H9 (cell line): ENCODE results near the gene MELK. TPM values are rescaled to one million over a fixed set of nuclear protein-coding genes. Genes with fewer than 3 reads are reported as not detected.

ENCODE experiments used
- DNase-seq: peaks from one replicate; pipeline ENCODE4 v3.0.0-alpha.2; 2017
- H2AFZ ChIP-seq: one replicate; pipeline ENCODE4 v1.6.1; 2013; ENCODE audit warnings: mild to moderate bottlenecking, low read length, control low read depth, moderate library complexity
- H2AK5ac ChIP-seq: 2 replicates; pipeline ENCODE4 v1.6.1; 2013; ENCODE audit warnings: low read length, control low read depth, mixed read lengths; ENCODE audit not compliant: insufficient read length
- H2BK120ac ChIP-seq: one replicate; pipeline ENCODE4 v1.6.1; 2013; ENCODE audit warnings: low read depth, mild to moderate bottlenecking, low read length, control low read depth, inconsistent platforms; ENCODE audit not compliant: poor library complexity, severe bottlenecking
- H2BK12ac ChIP-seq: 2 replicates; pipeline ENCODE4 v1.6.1; 2013; ENCODE audit warnings: low read length, control low read depth, mixed read lengths, low read depth; ENCODE audit not compliant: insufficient read length
- H2BK15ac ChIP-seq: 2 replicates; pipeline ENCODE4 v1.6.1; 2013; ENCODE audit warnings: low read depth, low read length, control low read depth
- H2BK20ac ChIP-seq: one replicate; pipeline ENCODE4 v1.6.1; 2013; ENCODE audit warnings: low read depth, mild to moderate bottlenecking, low read length, control low read depth, inconsistent platforms; ENCODE audit not compliant: poor library complexity, severe bottlenecking
- H2BK5ac ChIP-seq: 2 replicates; pipeline ENCODE4 v1.6.1; 2013; ENCODE audit warnings: low read length, control low read depth, mixed read lengths; ENCODE audit not compliant: insufficient read length
- H3K14ac ChIP-seq: 2 replicates; pipeline ENCODE4 v1.6.1; 2013; ENCODE audit warnings: low read length, control low read depth; ENCODE audit not compliant: insufficient read depth
- H3K18ac ChIP-seq: 2 replicates; pipeline ENCODE4 v1.6.1; 2013; ENCODE audit warnings: low read depth, mild to moderate bottlenecking, mixed read lengths, low read length, control low read depth; ENCODE audit not compliant: insufficient read length
- H3K23ac ChIP-seq: 2 replicates; pipeline ENCODE4 v1.6.1; 2013; ENCODE audit warnings: low read length, control low read depth, mixed read lengths, low read depth; ENCODE audit not compliant: insufficient read length
- H3K23me2 ChIP-seq: 2 replicates; pipeline ENCODE4 v1.6.1; 2013; ENCODE audit warnings: low read depth, mild to moderate bottlenecking, mixed read lengths, low read length, control low read depth; ENCODE audit not compliant: insufficient read length, poor library complexity, severe bottlenecking
- H3K27ac ChIP-seq: 2 replicates; pipeline ENCODE4 v1.5.1; 2013; ENCODE audit warnings: low read length, control low read depth, mixed read lengths, low read depth; ENCODE audit not compliant: insufficient read length
- H3K27me3 ChIP-seq: 2 replicates; pipeline ENCODE4 v1.6.1; 2013; ENCODE audit warnings: low read length, control low read depth, inconsistent platforms; ENCODE audit not compliant: insufficient read depth
- H3K4ac ChIP-seq: 2 replicates; pipeline ENCODE4 v1.6.1; 2013; ENCODE audit warnings: low read depth, mild to moderate bottlenecking, control low read depth, inconsistent platforms, low read length, moderate library complexity
- H3K4me1 ChIP-seq: 2 replicates; pipeline ENCODE4 v1.6.1; 2013; ENCODE audit warnings: low read length, control low read depth, inconsistent platforms; ENCODE audit not compliant: insufficient read depth
- H3K4me2 ChIP-seq: 2 replicates; pipeline ENCODE4 v1.6.1; 2013; ENCODE audit warnings: low read length, control low read depth, mixed read lengths; ENCODE audit not compliant: insufficient read length, insufficient read depth
- H3K56ac ChIP-seq: 2 replicates; pipeline ENCODE4 v1.6.1; 2013; ENCODE audit warnings: low read depth, mild to moderate bottlenecking, mixed read lengths, low read length, control low read depth; ENCODE audit not compliant: insufficient read length
- H3K79me1 ChIP-seq: 2 replicates; pipeline ENCODE4 v1.6.1; 2013; ENCODE audit warnings: low read depth, mild to moderate bottlenecking, moderate library complexity, low read length, control low read depth, inconsistent platforms; ENCODE audit not compliant: insufficient read depth, poor library complexity, severe bottlenecking
- H3K79me2 ChIP-seq: 2 replicates; pipeline ENCODE4 v1.6.1; 2013; ENCODE audit warnings: low read length, control low read depth, inconsistent platforms; ENCODE audit not compliant: insufficient read depth
- H3K9ac ChIP-seq: 2 replicates; pipeline ENCODE4 v1.6.1; 2013; ENCODE audit warnings: low read length, control low read depth, mixed read lengths; ENCODE audit not compliant: insufficient read length; ENCODE audit errors: extremely low read depth
- H3K9me3 ChIP-seq: one replicate; pipeline ENCODE4 v1.6.1; 2013; ENCODE audit warnings: low read depth, low read length, inconsistent platforms; ENCODE audit not compliant: control insufficient read depth
- H3T11ph ChIP-seq: one replicate; pipeline ENCODE4 v1.6.1; 2013; ENCODE audit warnings: mild to moderate bottlenecking, low read length, control low read depth, inconsistent platforms
- H4K20me1 ChIP-seq: one replicate; pipeline ENCODE4 v1.6.1; 2013; ENCODE audit not compliant: control insufficient read depth, insufficient read length, insufficient read depth
- H4K5ac ChIP-seq: 2 replicates; pipeline ENCODE4 v1.6.1; 2013; ENCODE audit warnings: low read depth, mild to moderate bottlenecking, mixed read lengths, low read length, control low read depth; ENCODE audit not compliant: insufficient read length
- H4K8ac ChIP-seq: replicated peaks from 2 replicates; pipeline ENCODE4 v1.6.1; 2013; ENCODE audit warnings: low read length, control low read depth, mixed read lengths, low read depth; ENCODE audit not compliant: insufficient read length
- H4K91ac ChIP-seq: 2 replicates; pipeline ENCODE4 v1.6.1; 2013; ENCODE audit warnings: low read depth, mild to moderate bottlenecking, moderate library complexity, mixed read lengths, low read length, control low read depth; ENCODE audit not compliant: insufficient read length
- H3K27ac Mint-ChIP-seq, 3 experiments: 2 replicates in 2 of 3; 3 replicates in 1 of 3; pipeline ENCODE4 v1.8.0; 2020 to 2021; ENCODE audit warnings: mixed read lengths in 3 of 3, mild to moderate bottlenecking in 1 of 3, moderate library complexity in 1 of 3
- H3K27me3 Mint-ChIP-seq: 2 replicates; pipeline ENCODE4 v1.8.0; 2021; ENCODE audit warnings: low read depth, mild to moderate bottlenecking, moderate library complexity, mixed read lengths
- H3K36me3 Mint-ChIP-seq, 3 experiments: 2 replicates in 2 of 3; 3 replicates in 1 of 3; pipeline ENCODE4 v1.8.0; 2020 to 2021; ENCODE audit warnings: low read depth in 3 of 3, mixed read lengths in 3 of 3; ENCODE audit not compliant: insufficient read depth in 1 of 3
- H3K4me1 Mint-ChIP-seq, 2 experiments: 2 replicates each; pipeline ENCODE4 v1.8.0; 2020; ENCODE audit warnings: mixed read lengths in 2 of 2
- H3K4me3 Mint-ChIP-seq, 2 experiments: 2 replicates in 1 of 2; 3 replicates in 1 of 2; pipeline ENCODE4 v1.8.0; 2020 to 2021; ENCODE audit warnings: mild to moderate bottlenecking in 2 of 2, mixed read lengths in 2 of 2, moderate library complexity in 1 of 2
- H3K9me3 Mint-ChIP-seq, 2 experiments: 2 replicates in 1 of 2; 3 replicates in 1 of 2; pipeline ENCODE4 v1.8.0; 2020; ENCODE audit warnings: mild to moderate bottlenecking in 2 of 2, mixed read lengths in 2 of 2, moderate library complexity in 1 of 2
- CTCF ChIP-seq: fragments of 200-600 bp; sonication (generic); conservative IDR thresholded peaks from 3 replicates; pipeline ENCODE4 v1.8.0; 2021; ENCODE audit warnings: antibody characterized with exemption, mild to moderate bottlenecking
- WGBS: extraction: QIAGEN DNeasy Blood & Tissue Kit; methylation state at CpG from one replicate; pipeline ENCODE4 v1.1.7; 2013; ENCODE audit warnings: missing lambda C conversion rate, low lambda C conversion rate, mixed read lengths; ENCODE audit not compliant: insufficient read length; ENCODE audit errors: extremely low coverage; 5-methylcytosine and 5-hydroxymethylcytosine counted together
- total RNA-seq: library from RNA; stranded (reverse); gene quantifications from 2 replicates; pipeline ENCODE4 v1.2.1, GENCODE V29; 2021

The MELK gene
- total RNA-seq, 1 experiment from 2014 or later, result 43.6 TPM

- Mint-ChIP-seq H3K27me3 (no peaks in the 10 kb centered on the region), H3K9me3 (no peaks in the 10 kb centered on the region), H3K4me3 (no peak overlapping the region), H3K36me3 (peaks cover 9 to 48% (median 34%) of the 10 kb centered on the region in 3 experiments; a peak in 6 of 7 replicates), H3K4me1 (no peaks in the 10 kb centered on the region), H3K27ac (peak overlapping the region in 1 of 3 experiments; percentile 24; a peak in 1 of 7 replicates)
- no CpG with 5 or more reads among the region's 2 CpGs for WGBS
- H2BK5ac ChIP-seq, result no peak overlapping the region
- H3K79me1 ChIP-seq, result no peaks in the 10 kb centered on the region
- no peak overlapping the region for H3K18ac ChIP-seq
- no peaks in the 10 kb centered on the region for H3K23me2 ChIP-seq
- H3K56ac ChIP-seq, result no peak overlapping the region
- H2BK12ac ChIP-seq, result no peak overlapping the region
- H3T11ph ChIP-seq, result no peak overlapping the region
- no peak overlapping the region for H3K9ac ChIP-seq
- no peak overlapping the region for H2AFZ ChIP-seq
- H2BK20ac ChIP-seq, result no peak overlapping the region
- H2BK15ac ChIP-seq, result no peak overlapping the region
- no peaks in the 10 kb centered on the region for H3K4me1 ChIP-seq
- no peak overlapping the region for H2BK120ac ChIP-seq
- no peak overlapping the region for H3K4ac ChIP-seq
- H2AK5ac ChIP-seq, result no peak overlapping the region
- no peak overlapping the region for H4K5ac ChIP-seq
- no peaks in the 10 kb centered on the region for H3K79me2 ChIP-seq
- no peak overlapping the region for H4K8ac ChIP-seq
- H4K91ac ChIP-seq, result no peak overlapping the region
- no peaks in the 10 kb centered on the region for H4K20me1 ChIP-seq
- TF ChIP-seq CTCF, result peak; percentile 22; the same call in 2 of the 3 replicates
- no peaks in the 10 kb centered on the region for H3K27me3 ChIP-seq
- no peak overlapping the region for H3K27ac ChIP-seq
- no peak overlapping the region for H3K4me2 ChIP-seq
- DNase-seq, result no peak
- H3K9me3 ChIP-seq, result no peaks in the 10 kb centered on the region
- no peak overlapping the region for H3K14ac ChIP-seq
- H3K23ac ChIP-seq, result no peak overlapping the region
Observed at GRCh38 chr9:36637491-36638270, 65.0 kb downstream of the MELK start.
